Endothelial cell of umbilical vein (primary cell): ENCODE measurements around the gene DNAJA4. TPM values are rescaled to one million over a fixed set of nuclear protein-coding genes. Genes with fewer than 3 reads are reported as not detected.

Experiments used
- BruUV-seq: library from RNA; stranded (reverse); fragments of 400-500 nt; replicated peaks from 2 replicates; lab custom pipeline; 2021; lab: Mats Ljungman, UMichigan
- CTCF ChIA-PET: fragments of 300-600, 350-600 bp; sonication (Branson Sonifier 250); formaldehyde crosslinking; loops from one replicate; lab custom pipeline; 2021; ENCODE audit warnings: antibody characterized with exemption, inconsistent platforms; lab: Charles Lee
- POLR2A ChIA-PET: fragments of 300-600, 350-600 bp; sonication (Branson Sonifier 250); formaldehyde crosslinking; loops from one replicate; lab custom pipeline; 2021; ENCODE audit warnings: antibody characterized with exemption, inconsistent platforms; lab: Charles Lee
- DNase-seq: peaks from one replicate; pipeline ENCODE4 v3.0.0-alpha.2; 2011; ENCODE audit warnings: low read depth, low spot score
- FAIRE-seq: peaks from 2 replicates; lab custom pipeline; 2011; peaks lifted over from hg19 to GRCh38; lab: Jason Lieb, UNC
- H2AFZ ChIP-seq: 2 replicates; pipeline ENCODE4 v1.6.0; 2012; ENCODE audit warnings: low read depth, low read length, control low read depth, inconsistent platforms
- H3K27ac ChIP-seq: 2 replicates; pipeline ENCODE4 v1.5.1; 2011; ENCODE audit warnings: low read depth, mild to moderate bottlenecking, control low read depth, low read length, moderate library complexity; ENCODE audit not compliant: insufficient read depth
- H3K27me3 ChIP-seq, 2 experiments: 2 replicates each; pipeline versions ENCODE4 v1.6.0 to v1.6.1; 2011; ENCODE audit warnings: low read length in 2 of 2, mixed read lengths in 1 of 2; ENCODE audit not compliant: control insufficient read depth in 2 of 2, insufficient read depth in 2 of 2
- H3K36me3 ChIP-seq, 2 experiments: 2 replicates in 1 of 2; 3 replicates in 1 of 2; pipeline ENCODE4 v1.5.1; 2011; ENCODE audit warnings: low read length in 2 of 2, mild to moderate bottlenecking in 1 of 2, moderate library complexity in 1 of 2; ENCODE audit not compliant: control insufficient read depth in 2 of 2, insufficient read depth in 2 of 2; ENCODE audit errors: extremely low read depth in 1 of 2
- H3K4me1 ChIP-seq: 3 replicates; pipeline ENCODE4 v1.5.1; 2011; ENCODE audit warnings: mild to moderate bottlenecking, low read length; ENCODE audit not compliant: control insufficient read depth, insufficient read depth; ENCODE audit errors: extremely low read depth
- H3K4me2 ChIP-seq: 2 replicates; pipeline ENCODE4 v1.6.1; 2011; ENCODE audit warnings: low read length, control low read depth, mixed read lengths; ENCODE audit not compliant: insufficient read depth
- H3K4me3 ChIP-seq, 3 experiments: fragments of 200-600 bp in 1 of 3; sonication (generic), shearing (Covaris generic) in 1 of 3; replicated peaks in 1 of 3; 2 replicates each; pipeline ENCODE4 v1.5.1; 2011 to 2016; ENCODE audit warnings: control low read depth in 3 of 3, low read length in 3 of 3, mild to moderate bottlenecking in 2 of 3, inconsistent platforms in 1 of 3, low read depth in 1 of 3, moderate library complexity in 1 of 3; ENCODE audit not compliant: insufficient read depth in 1 of 3
- H3K79me2 ChIP-seq: 2 replicates; pipeline ENCODE4 v1.6.0; 2012; ENCODE audit warnings: low read length, inconsistent platforms; ENCODE audit not compliant: control insufficient read depth, insufficient read depth
- H3K9ac ChIP-seq: replicated peaks from 2 replicates; pipeline ENCODE3; 2011; ENCODE audit warnings: low read length, control low read depth; ENCODE audit not compliant: insufficient read depth; ENCODE audit errors: extremely low read depth
- H3K9me1 ChIP-seq: replicated peaks from 3 replicates; pipeline ENCODE4 v1.6.0; 2011; ENCODE audit warnings: mild to moderate bottlenecking, low read length; ENCODE audit not compliant: control insufficient read depth, insufficient read depth; ENCODE audit errors: extremely low read depth
- H3K9me3 ChIP-seq: replicated peaks from 2 replicates; pipeline ENCODE4 v1.5.1; 2012; ENCODE audit warnings: low read length, inconsistent platforms; ENCODE audit not compliant: control insufficient read depth, insufficient read depth
- H4K20me1 ChIP-seq: replicated peaks from 2 replicates; pipeline ENCODE3; 2011; ENCODE audit warnings: mild to moderate bottlenecking, low read length; ENCODE audit not compliant: control insufficient read depth, insufficient read depth; ENCODE audit errors: extremely low read depth
- CTCF ChIP-seq, 2 donors: IDR thresholded peaks; 1 replicate in 1 of 2; 2 replicates in 1 of 2; pipeline ENCODE4 v1.5.1; 2011; ENCODE audit warnings: low read length in 2 of 2, mild to moderate bottlenecking in 2 of 2, moderate library complexity in 2 of 2, control low read depth in 1 of 2, inconsistent platforms in 1 of 2, low read depth in 1 of 2; ENCODE audit not compliant: insufficient read depth in 1 of 2; ENCODE audit errors: extremely low read depth in 1 of 2
- EZH2 ChIP-seq: IDR thresholded peaks from 2 replicates; pipeline ENCODE4 v1.6.1; 2012; ENCODE audit warnings: borderline replicate concordance, low read depth, mild to moderate bottlenecking, moderate library complexity, low read length, inconsistent platforms; ENCODE audit not compliant: severe bottlenecking
- FOS ChIP-seq: IDR thresholded peaks from 2 replicates; pipeline ENCODE4 v1.6.1; 2011; ENCODE audit warnings: mild to moderate bottlenecking, low read length, moderate library complexity, borderline replicate concordance; ENCODE audit not compliant: insufficient read depth
- GATA2 ChIP-seq: IDR thresholded peaks from 2 replicates; pipeline ENCODE4 v1.7.0; 2011; ENCODE audit warnings: low read depth, mild to moderate bottlenecking, moderate library complexity, mixed read lengths, low read length; ENCODE audit not compliant: insufficient read length, insufficient read depth
- JUN ChIP-seq: IDR thresholded peaks from 2 replicates; pipeline ENCODE4 v1.6.1; 2011; ENCODE audit warnings: borderline replicate concordance, low read depth; ENCODE audit not compliant: insufficient read length, insufficient read depth
- MAX ChIP-seq: IDR thresholded peaks from 2 replicates; pipeline ENCODE4 v1.6.1; 2011; ENCODE audit not compliant: insufficient read depth, insufficient read length
- MYC ChIP-seq: IDR thresholded peaks from one replicate; pipeline ENCODE4 v1.6.1; 2011; ENCODE audit warnings: mild to moderate bottlenecking, low read depth, low read length
- POLR2A ChIP-seq: IDR thresholded peaks from 2 replicates; pipeline ENCODE4 v1.6.1; 2012; ENCODE audit warnings: low read depth, mild to moderate bottlenecking, control low read depth, low read length
- POLR2AphosphoS5 ChIP-seq: IDR thresholded peaks from 2 replicates; pipeline ENCODE4 v1.6.1; 2012; ENCODE audit warnings: low read depth, mild to moderate bottlenecking, control low read depth, low read length, moderate library complexity; ENCODE audit not compliant: insufficient read depth
- dilution Hi-C: fragments of 300-500 bp; cut with MboI; formaldehyde crosslinking; loops from one replicate; pipeline ENCODE4 v1.15.0; 2019; ENCODE audit warnings: low sequenced_read_pairs; ENCODE audit not compliant: extremely low pct_ligation_motif_present
- intact Hi-C: fragments of 100-400 bp; cut with micrococcal nuclease; formaldehyde crosslinking; loops from one replicate; pipeline ENCODE4 v1.10.0; 2022
- polyA plus RNA-seq, 4 experiments: library from polyadenylated mRNA; depleted of rRNA in 3 of 4; stranded (reverse) in 3 of 4; unstranded in 1 of 4; fragments of >200 nt; gene quantifications; 2 replicates each; pipeline versions ENCODE4 v1.2.1 to v1.2.3, GENCODE V29; 2011 to 2012; ENCODE audit warnings: missing spikeins in 1 of 4
- total RNA-seq: library from RNA; stranded (reverse); gene quantifications from 2 replicates; pipeline ENCODE4 v1.2.3, GENCODE V29; 2021

Gene DNAJA4
- total and polyA plus RNA-seq, 2 donors (not counting 3 experiments of a cell fraction or from before 2014, with no cell fraction given): 17.3 to 21.3 TPM

GRCh38 chr15:78224023-78224411 is 40.3 kb upstream of the DNAJA4 start:
- DNase-seq (no peak), FAIRE-seq (no peak)
- intact Hi-C loops (no loop called here), dilution Hi-C loops (no loop called here)
- Histone ChIP-seq H4K20me1 (no peaks in the 10 kb centered on the region), H3K79me2 (no peaks in the 10 kb centered on the region), H3K4me3 (no peak overlapping the region), H3K4me1 (no peaks in the 10 kb centered on the region), H3K9ac (no peak overlapping the region), H3K9me1 (no peaks in the 10 kb centered on the region), H2AFZ (no peak overlapping the region), H3K9me3 (no peaks in the 10 kb centered on the region), H3K27me3 (peaks cover 4 to 7% of the 10 kb centered on the region in 2 experiments), H3K4me2 (no peak overlapping the region), H3K36me3 (no peaks in the 10 kb centered on the region), H3K27ac (no peak overlapping the region)
- no TSS peak for BruUV-seq
- ChIA-PET CTCF (interaction anchor here (0.8 to 1.4 kb wide), 3 partner anchors 16 to 224 kb away, joined by 3 read pairs; no protein-coding TSS in a partner anchor), POLR2A (no interaction called here)
- TF ChIP-seq EZH2 (no peak), CTCF (IDR thresholded peaks at IDR 0.05; ENCODE audit: extremely low read depth in 1 of 2, insufficient read depth in 1 of 2, low read depth in 1 of 2, low read length in 2 of 2) (no peak), POLR2AphosphoS5 (no peak), MAX (no peak), FOS (no peak), POLR2A (no peak), MYC (no peak), JUN (no peak), GATA2 (no peak)
